NCI-H1105 (cell line): Measurements from ENCODE around the gene FGD5.

Experiments used
- DNase-seq: peaks from one replicate; lab custom pipeline; 2025; lab: John Stamatoyannopoulos, UW

The FGD5 gene

DNA sequence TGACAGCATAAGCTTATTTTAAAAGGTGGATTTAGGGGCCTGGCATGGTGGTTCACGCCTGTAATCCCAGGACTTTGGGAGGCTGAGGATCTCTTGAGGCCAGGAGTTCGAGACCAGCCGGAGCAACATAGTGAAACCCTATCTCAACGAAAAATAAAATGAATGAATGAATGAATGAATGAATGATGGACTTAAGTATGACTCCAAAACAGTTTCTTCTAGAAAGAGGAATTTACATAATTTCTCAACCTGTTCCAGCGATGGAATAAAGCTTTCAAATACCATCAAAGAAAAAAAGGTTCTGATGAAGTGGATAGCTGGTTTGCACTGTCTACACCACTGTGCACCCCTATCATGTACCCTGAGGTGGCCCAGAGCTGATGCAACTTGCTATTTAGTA lies 108.5 kb downstream of the FGD5 start:
- no peak for DNase-seq

- DNase-seq, result no peak
Observed at GRCh38 chr3:14929310-14930074, 110.7 kb downstream of the FGD5 start.

DNA sequence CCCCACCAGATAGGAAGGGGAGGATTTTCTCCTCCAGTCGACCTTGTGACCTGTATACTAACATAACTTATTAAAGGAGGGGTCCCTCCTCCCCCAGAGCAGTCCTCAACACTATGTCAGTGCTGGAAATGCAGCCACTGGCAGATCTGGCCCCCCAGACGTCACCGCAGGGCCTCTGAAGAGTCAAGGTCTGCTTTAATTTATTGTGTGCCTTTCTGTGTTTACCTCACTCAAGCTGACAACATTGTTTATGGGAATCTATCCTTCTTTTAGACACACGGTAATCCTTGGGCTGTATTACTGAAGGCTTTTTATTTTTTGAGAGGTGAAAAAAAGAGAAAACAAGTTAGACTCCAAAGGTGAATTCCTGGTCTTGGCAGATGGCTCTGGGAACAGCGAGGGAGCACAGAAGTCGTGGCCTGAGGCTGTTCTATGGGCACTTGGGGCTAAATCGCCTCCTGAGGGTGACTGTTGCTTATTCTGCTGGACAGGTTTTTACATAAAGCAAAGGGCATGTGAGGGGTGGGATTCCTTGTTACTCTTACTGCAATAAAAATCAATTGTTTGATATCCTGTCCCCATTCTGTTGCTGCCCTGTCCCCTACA lies 115.2 kb downstream of the FGD5 start:
- DNase-seq, result no peak

DNA sequence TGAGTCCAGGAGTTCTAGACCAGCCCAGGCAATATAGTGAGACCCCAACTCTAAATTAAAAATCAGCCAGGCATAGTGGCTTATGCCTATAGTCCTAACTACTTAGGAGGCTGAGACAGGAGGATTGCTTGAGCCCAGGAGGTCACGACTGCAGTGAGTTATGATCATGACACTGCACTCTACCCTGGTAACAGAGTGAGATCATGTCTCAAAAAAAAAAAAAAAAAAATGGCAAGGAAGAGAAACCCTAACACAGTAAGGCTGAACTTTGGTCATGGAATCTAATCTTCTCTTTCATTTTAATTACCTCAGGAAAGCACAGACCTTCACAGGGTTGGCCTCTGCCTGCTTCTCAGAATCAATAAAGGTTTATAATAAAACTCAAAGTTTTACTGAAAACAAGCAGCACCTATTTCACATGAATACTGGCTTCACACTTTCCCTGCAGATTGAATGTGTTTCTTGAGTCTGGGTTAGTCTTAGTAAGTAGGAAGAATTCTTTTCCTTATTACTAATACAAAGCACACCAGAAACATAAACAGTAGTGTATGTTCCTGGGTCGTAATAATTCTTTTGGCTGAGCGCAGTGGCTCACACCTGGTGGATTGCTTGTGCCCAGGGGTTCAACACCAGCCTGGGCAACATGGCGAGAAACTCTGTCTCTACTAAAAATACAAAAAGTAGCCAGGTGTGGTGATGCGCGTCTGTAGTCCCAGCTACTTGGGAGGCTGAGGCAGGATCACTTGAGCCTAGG lies 117.0 kb downstream of the FGD5 start:
- no peak for DNase-seq

DNA sequence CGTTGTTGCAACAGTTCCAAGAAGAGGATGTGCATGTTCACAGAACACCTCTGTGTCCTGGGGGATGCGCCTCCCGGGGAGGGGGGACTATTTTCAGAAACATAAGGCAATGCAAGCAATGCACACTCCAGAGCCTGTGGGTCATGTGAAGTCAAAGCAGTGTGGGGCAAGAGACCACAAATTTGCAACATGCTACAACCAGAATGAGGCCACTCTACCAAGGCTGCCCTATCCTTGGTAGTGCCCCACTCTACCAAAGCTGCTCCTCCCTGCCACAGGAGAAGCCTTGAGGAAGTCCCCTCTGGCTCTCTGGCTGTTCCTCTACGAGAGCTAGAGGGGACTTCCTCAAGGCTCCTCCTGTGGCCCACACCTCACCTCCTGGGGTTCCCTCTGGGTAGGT lies 120.2 kb downstream of the FGD5 start:
- no peak for DNase-seq

DNA sequence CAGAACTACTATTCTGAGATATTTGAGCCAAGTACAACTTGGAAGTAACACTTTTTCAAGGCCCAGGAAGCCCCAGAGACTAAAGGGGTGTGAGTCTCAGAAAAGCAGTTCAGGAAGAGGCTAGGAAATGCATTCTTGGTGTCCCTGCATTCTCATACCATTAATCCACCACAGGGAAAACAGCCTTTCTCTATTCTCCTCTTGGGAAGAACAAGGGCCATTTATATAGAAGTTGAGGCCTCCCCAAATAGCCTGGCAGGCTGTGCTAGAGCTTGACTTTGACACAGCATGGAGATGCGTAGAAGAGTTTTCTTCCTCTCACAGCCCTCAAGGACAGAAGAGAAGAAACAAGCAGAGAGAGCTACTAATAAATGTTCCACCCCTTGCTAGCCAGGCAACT lies 123.1 kb downstream of the FGD5 start:
- DNase-seq, result no peak

DNA sequence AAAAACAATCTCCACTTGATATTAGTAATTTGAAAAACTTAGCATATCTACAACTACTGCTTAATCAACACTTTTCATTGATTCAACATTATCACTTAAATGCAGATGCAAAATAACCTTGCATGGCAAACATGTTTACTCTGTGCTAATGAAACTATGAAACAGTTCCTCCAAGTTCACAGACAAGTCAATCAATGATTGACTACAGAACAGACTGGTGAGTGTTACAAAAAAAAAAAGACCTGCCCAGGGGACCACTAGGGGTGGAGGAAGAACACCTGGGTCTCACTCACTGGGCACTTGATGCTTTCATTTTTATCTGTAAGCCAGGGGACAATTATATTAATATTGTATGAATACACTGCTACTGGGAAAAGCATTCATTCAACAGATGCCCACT lies 124.3 kb downstream of the FGD5 start:
- no peak for DNase-seq

DNA sequence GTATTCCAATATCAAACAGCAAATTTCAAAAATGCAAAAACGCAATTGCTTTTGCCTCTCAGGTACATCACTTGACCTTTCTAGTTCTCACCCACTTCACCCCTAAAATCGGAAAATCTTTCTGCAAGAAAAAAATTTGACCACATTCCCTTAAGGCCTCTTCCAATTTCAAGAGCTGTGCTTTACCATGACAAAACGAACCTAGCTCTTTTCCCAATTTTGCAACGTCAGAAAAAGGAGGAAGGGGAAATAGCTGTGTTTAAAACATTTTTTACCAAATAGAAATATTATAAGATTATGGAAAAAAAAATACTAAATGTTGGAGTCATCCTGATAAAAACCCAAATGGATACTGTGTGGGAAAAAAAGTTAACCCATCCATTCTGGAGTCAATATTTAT lies 127.5 kb downstream of the FGD5 start:
- DNase-seq, result no peak

- no peak for DNase-seq
Observed at GRCh38 chr3:14946739-14947099, 128.0 kb downstream of the FGD5 start.

GRCh38 chr3:14947100-14947885 lies 128.5 kb downstream of the FGD5 start, which contains the start of gene NR2C2:
Gene NR2C2 (plus strand): TSS chr3:14947583. CDS start chr3:15003915, 56,332 bp downstream.
- peak; percentile 56 for DNase-seq

GRCh38 chr3:14947886-14948608 lies 129.3 kb downstream of the FGD5 start:
- DNase-seq, result peak; percentile 84

DNA sequence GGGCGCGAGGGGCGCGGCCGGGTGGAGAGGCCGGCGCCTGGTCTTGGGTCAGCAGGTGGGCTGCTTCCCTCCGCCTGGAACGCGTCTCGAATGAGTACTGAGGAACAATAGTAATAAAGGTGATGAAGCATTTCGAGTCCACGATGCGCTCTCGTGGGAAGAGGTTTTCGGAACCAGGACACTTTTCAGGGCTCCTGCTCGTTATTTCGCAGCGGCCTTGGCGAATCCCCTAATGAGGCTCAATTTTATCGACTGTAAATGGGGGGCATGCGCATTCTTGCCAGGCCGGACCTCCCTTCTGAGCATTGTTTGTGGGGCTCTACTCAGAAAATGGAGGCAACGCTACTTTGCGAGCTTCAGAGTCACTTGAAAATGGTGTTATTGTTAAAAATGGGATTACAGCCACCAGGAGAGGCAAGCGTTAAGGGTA lies 129.9 kb downstream of the FGD5 start:
- no peak for DNase-seq

GRCh38 chr3:14949126-14949525 lies 130.4 kb downstream of the FGD5 start:
- no peak for DNase-seq

DNA sequence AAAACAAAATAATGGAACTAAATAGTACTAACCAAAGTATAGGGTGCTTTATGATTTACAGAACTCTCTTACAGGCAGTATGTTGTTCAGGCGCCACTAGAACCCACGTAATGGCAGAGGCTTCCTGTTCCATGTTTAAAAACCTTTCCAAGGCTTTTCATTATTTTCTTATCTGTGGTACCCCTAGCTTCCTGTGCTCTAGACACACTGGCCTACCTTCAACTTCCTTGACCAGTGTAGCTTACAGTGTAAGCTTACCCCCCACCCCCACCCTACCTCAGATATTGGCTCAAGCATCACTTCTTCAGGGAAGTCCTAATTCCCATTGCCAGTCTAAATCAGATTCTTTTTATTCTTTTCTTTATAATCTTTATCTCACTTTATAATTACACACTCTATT lies 131.5 kb downstream of the FGD5 start:
- no peak for DNase-seq

DNA sequence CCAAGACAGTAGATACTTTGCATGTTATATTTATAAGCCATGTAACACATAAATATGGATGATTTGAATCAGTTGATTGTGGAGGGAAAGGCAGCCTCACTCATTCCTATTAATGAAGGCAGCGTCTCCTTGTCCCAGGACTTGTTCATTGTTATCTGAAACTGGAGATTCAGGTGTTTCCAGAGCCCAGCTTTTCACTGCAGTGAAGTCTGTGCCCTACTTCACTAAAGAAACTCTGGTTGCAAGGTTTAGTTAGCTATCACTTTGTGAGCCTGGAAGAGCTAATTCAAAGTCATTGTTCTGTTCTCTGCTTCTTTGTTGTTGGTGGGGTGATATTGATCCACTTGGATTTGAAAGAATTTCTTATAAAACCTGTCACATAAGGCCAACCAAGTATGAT lies 138.4 kb downstream of the FGD5 start:
- DNase-seq, result no peak

DNA sequence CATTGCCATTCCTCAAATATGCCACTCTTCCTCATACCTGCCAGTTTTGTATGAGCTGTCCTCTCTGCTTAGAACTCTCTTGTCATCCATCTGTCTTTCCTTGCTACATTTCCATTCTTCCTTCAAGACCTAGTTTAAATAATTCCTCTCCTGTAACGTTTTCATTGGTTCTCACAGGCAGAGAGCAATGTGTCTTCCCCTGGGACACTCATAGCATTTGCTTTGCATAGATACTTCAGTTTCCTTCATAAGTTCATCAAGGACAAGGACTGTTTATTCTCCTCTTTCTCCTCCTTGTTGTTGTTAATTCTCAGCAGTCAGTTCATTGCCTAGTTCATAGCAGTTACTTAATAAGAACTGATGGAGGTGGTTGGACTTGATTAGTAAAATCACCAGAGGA lies 139.2 kb downstream of the FGD5 start:
- no peak for DNase-seq

GRCh38 chr3:14959359-14959943 lies 140.7 kb downstream of the FGD5 start:
- DNase-seq, result no peak

DNA sequence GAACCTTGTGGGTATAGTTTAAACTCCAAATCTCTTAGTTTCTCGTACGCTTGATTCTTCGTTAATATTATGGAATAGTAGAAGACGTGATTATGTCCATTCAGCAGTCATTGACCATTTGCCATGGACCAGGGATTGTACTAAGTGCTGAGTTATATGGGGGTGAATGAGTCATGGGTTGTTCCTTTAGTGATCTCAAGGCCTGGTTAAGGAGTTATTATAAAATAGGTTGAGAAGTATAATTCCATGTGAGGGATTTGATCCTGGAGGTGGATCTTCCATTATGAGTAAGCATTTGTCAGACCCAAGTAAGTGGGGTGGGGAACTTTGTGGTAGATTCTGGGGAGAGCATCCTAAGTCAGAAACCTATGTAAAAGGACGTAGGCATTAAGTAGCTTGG lies 144.0 kb downstream of the FGD5 start:
- DNase-seq, result no peak

GRCh38 chr3:14967285-14967684 lies 148.5 kb downstream of the FGD5 start:
- DNase-seq, result no peak

DNA sequence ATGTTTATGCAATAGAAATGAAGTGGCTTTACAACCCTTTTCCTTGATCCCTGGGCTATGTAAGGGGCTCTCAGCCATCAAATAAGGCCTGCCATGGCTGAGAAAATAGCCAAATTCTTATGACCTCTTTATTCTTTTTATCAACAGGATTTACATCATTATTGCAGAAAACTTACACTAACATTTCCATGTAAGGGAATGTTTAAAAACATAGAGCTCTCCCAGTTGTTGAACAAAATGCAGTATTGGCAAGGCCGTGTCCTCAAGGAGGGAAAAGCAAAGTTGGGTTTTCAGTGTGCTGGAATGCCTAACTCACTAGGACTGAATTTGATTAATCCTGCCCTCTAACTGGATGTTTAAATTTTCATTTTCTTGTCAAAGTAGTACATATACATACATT lies 150.9 kb downstream of the FGD5 start:
- no peak for DNase-seq

GRCh38 chr3:14976317-14976716 lies 157.6 kb downstream of the FGD5 start:
- DNase-seq, result no peak
